Endothelial cell (in vitro differentiated cells): ENCODE measurements around the gene TDRD1. TPM values are rescaled to one million over a fixed set of nuclear protein-coding genes. Genes with fewer than 3 reads are reported as not detected.

Experiments used
- DNase-seq: peaks from one replicate; pipeline ENCODE4 v3.0.0; 2021; ENCODE audit warnings: low spot score
- H3K27ac Mint-ChIP-seq: one replicate; pipeline ENCODE4 v1.8.0; 2021; ENCODE audit warnings: mixed read lengths, inconsistent platforms; ENCODE audit not compliant: unreplicated experiment
- H3K27me3 Mint-ChIP-seq: one replicate; pipeline ENCODE4 v1.8.0; 2021; ENCODE audit warnings: mild to moderate bottlenecking, moderate library complexity, mixed read lengths, inconsistent platforms; ENCODE audit not compliant: unreplicated experiment
- H3K36me3 Mint-ChIP-seq: one replicate; pipeline ENCODE4 v1.8.0; 2021; ENCODE audit warnings: mild to moderate bottlenecking, low read depth, mixed read lengths, inconsistent platforms; ENCODE audit not compliant: unreplicated experiment
- H3K4me1 Mint-ChIP-seq: one replicate; pipeline ENCODE4 v1.8.0; 2021; ENCODE audit warnings: mild to moderate bottlenecking, mixed read lengths, inconsistent platforms; ENCODE audit not compliant: unreplicated experiment
- H3K4me3 Mint-ChIP-seq: one replicate; pipeline ENCODE4 v1.8.0; 2021; ENCODE audit warnings: mild to moderate bottlenecking, mixed read lengths, inconsistent platforms; ENCODE audit not compliant: unreplicated experiment
- H3K9me3 Mint-ChIP-seq: one replicate; pipeline ENCODE4 v1.8.0; 2021; ENCODE audit warnings: mixed read lengths, inconsistent platforms; ENCODE audit not compliant: unreplicated experiment
- total RNA-seq: library from RNA; stranded (reverse); fragmentation: NEBNext Ultra II Directional; extraction: Animal tissue kit (Norgen Biotek cat#: 25700); gene quantifications from one replicate; pipeline ENCODE4 v1.2.1, GENCODE V29; 2021; ENCODE audit not compliant: unreplicated experiment
- TF ChIP-seq, protein P1 (sequence below): fragments of 200-600 bp; sonication (generic); IDR thresholded peaks from one replicate; pipeline ENCODE4 v1.5.0; 2021; ENCODE audit warnings: antibody characterized with exemption; ENCODE audit not compliant: unreplicated experiment

Gene TDRD1
- total RNA-seq, 1 donor from 2014 or later, result 0.18 TPM

DNA sequence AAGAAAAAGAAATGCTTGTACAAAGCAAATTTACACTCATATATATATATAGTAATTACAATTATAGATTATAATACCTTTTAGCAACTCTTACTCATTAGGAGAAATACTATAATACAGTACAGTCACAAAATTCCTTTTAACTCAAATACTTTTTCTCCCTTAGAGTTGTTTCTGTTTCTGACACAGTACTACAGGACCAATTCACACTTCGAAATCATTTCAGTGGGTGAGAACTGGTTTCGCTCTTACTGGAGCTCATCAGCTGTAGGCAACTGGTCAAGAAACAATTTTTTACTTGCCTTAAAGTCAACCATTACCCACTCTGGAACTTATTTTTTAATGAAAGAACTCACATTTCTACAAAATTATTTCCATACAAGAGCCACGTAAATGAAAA, 11.2 kb upstream of the TDRD1 start:
- H3K4me3 Mint-ChIP-seq, result no peak overlapping the region
- TF ChIP-seq, protein P1, sequence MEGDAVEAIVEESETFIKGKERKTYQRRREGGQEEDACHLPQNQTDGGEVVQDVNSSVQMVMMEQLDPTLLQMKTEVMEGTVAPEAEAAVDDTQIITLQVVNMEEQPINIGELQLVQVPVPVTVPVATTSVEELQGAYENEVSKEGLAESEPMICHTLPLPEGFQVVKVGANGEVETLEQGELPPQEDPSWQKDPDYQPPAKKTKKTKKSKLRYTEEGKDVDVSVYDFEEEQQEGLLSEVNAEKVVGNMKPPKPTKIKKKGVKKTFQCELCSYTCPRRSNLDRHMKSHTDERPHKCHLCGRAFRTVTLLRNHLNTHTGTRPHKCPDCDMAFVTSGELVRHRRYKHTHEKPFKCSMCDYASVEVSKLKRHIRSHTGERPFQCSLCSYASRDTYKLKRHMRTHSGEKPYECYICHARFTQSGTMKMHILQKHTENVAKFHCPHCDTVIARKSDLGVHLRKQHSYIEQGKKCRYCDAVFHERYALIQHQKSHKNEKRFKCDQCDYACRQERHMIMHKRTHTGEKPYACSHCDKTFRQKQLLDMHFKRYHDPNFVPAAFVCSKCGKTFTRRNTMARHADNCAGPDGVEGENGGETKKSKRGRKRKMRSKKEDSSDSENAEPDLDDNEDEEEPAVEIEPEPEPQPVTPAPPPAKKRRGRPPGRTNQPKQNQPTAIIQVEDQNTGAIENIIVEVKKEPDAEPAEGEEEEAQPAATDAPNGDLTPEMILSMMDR, result no peak
- no peaks in the 10 kb centered on the region for H3K27me3 Mint-ChIP-seq
- no peak overlapping the region for H3K27ac Mint-ChIP-seq
- H3K36me3 Mint-ChIP-seq, result peaks cover 7% of the 10 kb centered on the region
- peaks cover 13% of the 10 kb centered on the region for H3K4me1 Mint-ChIP-seq
- peaks cover 5% of the 10 kb centered on the region for H3K9me3 Mint-ChIP-seq
- DNase-seq, result no peak

- DNase-seq, result no peak
- Mint-ChIP-seq H3K27ac (no peak overlapping the region), H3K9me3 (peaks cover 5% of the 10 kb centered on the region), H3K4me1 (peaks cover 16% of the 10 kb centered on the region), H3K27me3 (no peaks in the 10 kb centered on the region), H3K36me3 (peaks cover 7% of the 10 kb centered on the region), H3K4me3 (no peak overlapping the region)
- TF ChIP-seq, protein P1, result no peak
These were observed 10.6 kb upstream of the TDRD1 start for GRCh38 chr10:114168450-114169009.

DNA sequence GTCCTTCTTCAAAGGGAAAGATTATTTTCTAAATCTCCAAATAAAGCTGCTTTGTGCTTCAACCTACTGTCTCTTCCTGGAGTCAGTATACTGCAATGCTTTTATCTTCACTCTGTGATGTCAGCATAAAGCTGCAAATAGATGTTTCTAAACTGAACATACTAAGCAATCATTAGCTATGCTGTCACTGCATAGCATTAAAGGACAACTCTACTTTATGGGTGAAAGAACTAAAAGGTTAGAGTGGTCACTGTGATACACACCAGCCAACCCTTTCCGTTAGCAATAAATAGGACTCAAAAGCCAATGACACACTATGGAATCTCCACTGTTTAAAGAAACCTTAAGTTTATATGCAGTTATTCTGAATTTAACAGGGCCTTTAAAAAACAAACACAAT, 6.9 kb upstream of the TDRD1 start:
- peaks cover 7% of the 10 kb centered on the region for H3K36me3 Mint-ChIP-seq
- peaks cover 5% of the 10 kb centered on the region for H3K9me3 Mint-ChIP-seq
- peak overlapping the region; percentile 100 for H3K4me3 Mint-ChIP-seq
- H3K27ac Mint-ChIP-seq, result no peak overlapping the region
- H3K27me3 Mint-ChIP-seq, result peaks cover 3% of the 10 kb centered on the region
- peaks cover 25% of the 10 kb centered on the region for H3K4me1 Mint-ChIP-seq
- DNase-seq, result no peak
- TF ChIP-seq, protein P1, result no peak

DNA sequence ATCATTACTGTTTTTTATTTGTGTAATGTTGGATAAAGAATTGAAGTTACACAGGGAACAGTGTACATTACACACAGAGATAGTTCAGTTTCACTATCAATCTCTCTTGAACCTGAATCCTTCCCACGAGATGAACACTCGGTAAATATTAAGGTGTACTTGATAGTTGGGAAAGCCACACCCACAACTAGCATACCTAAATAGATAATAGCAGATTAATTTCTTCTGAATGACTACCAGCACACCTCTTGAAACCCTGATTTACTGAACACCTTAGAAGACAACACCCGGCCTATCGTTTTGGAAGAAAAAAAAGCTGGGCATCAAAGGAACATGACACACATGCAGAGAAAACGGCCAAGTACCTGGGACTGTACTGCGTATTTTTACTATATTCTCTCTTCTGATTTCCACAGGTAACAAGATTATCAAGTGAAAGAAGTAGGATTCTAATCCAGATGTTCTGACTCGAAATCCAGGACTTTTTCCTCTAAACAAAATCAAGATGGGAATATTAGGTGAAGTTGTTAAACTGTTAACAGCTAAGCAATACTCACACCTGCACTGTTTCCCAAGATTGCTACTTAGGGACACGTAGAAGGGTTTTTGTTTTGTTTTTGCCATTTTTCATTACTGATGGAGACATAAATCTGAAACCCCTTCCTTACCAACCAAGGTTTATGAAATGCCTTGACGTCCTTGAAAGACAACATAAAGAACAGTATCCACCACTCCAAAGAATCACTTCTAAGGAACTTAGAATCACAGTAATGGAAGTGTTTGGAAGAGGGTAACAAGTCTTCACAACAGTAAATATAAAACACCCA, 6.2 kb upstream of the TDRD1 start:
- TF ChIP-seq, protein P1, result no peak
- peaks cover 7% of the 10 kb centered on the region for H3K36me3 Mint-ChIP-seq
- H3K4me1 Mint-ChIP-seq, result peaks cover 25% of the 10 kb centered on the region
- DNase-seq, result no peak
- peak overlapping the region; percentile 98 for H3K27ac Mint-ChIP-seq
- peaks cover 3% of the 10 kb centered on the region for H3K27me3 Mint-ChIP-seq
- H3K9me3 Mint-ChIP-seq, result peaks cover 5% of the 10 kb centered on the region
- H3K4me3 Mint-ChIP-seq, result peak overlapping the region; percentile 100

GRCh38 chr10:114173603-114173920, 5.6 kb upstream of the TDRD1 start:
- peak overlapping the region; percentile 98 for H3K27ac Mint-ChIP-seq
- peaks cover 2% of the 10 kb centered on the region for H3K9me3 Mint-ChIP-seq
- H3K27me3 Mint-ChIP-seq, result peaks cover 3% of the 10 kb centered on the region
- peaks cover 4% of the 10 kb centered on the region for H3K36me3 Mint-ChIP-seq
- peak overlapping the region; percentile 100 for H3K4me3 Mint-ChIP-seq
- H3K4me1 Mint-ChIP-seq, result peaks cover 25% of the 10 kb centered on the region
- DNase-seq, result peak; percentile 48
- TF ChIP-seq, protein P1, result no peak
